Endodermal cell (in vitro differentiated cells): ENCODE measurements around the gene LSAMP. TPM values are rescaled to one million over a fixed set of nuclear protein-coding genes. Genes with fewer than 3 reads are reported as not detected.

Experiments used
- DNase-seq: peaks from one replicate; pipeline ENCODE4 v3.0.0-alpha.2; 2017
- H3K27ac ChIP-seq: 2 replicates; pipeline ENCODE4 v1.5.1; 2013; ENCODE audit warnings: mild to moderate bottlenecking, low read depth, low read length, moderate library complexity
- H3K27me3 ChIP-seq: 2 replicates; pipeline ENCODE4 v1.6.1; 2013; ENCODE audit warnings: mild to moderate bottlenecking, low read length, moderate library complexity; ENCODE audit not compliant: insufficient read depth, control insufficient read depth, poor library complexity, severe bottlenecking
- H3K36me3 ChIP-seq: 2 replicates; pipeline ENCODE4 v1.7.0; 2013; ENCODE audit warnings: mild to moderate bottlenecking, low read length, moderate library complexity; ENCODE audit not compliant: control insufficient read depth, insufficient read depth
- H3K4me1 ChIP-seq: one replicate; pipeline ENCODE4 v1.7.0; 2013; ENCODE audit warnings: low read length; ENCODE audit not compliant: control insufficient read depth, insufficient read depth
- H3K4me3 ChIP-seq: 2 replicates; pipeline ENCODE4 v1.5.1; 2013; ENCODE audit warnings: mild to moderate bottlenecking, low read length, moderate library complexity
- H3K9ac ChIP-seq: 2 replicates; pipeline ENCODE4 v1.6.1; 2013; ENCODE audit warnings: mild to moderate bottlenecking, low read length, moderate library complexity; ENCODE audit not compliant: poor library complexity, severe bottlenecking; ENCODE audit errors: extremely low read depth
- H3K9me3 ChIP-seq: 2 replicates; pipeline ENCODE4 v1.6.1; 2013; ENCODE audit warnings: mild to moderate bottlenecking, low read length, moderate library complexity; ENCODE audit not compliant: control insufficient read depth
- H3K27ac Mint-ChIP-seq: 2 replicates; pipeline ENCODE4 v1.8.0; 2020; ENCODE audit warnings: mixed read lengths
- H3K27me3 Mint-ChIP-seq: 2 replicates; pipeline ENCODE4 v1.8.0; 2021; ENCODE audit warnings: mild to moderate bottlenecking, mixed read lengths; ENCODE audit not compliant: insufficient read depth
- H3K36me3 Mint-ChIP-seq: 2 replicates; pipeline ENCODE4 v1.8.0; 2020; ENCODE audit warnings: low read depth, mixed read lengths
- H3K4me1 Mint-ChIP-seq: 2 replicates; pipeline ENCODE4 v1.8.0; 2020; ENCODE audit warnings: mixed read lengths
- H3K4me3 Mint-ChIP-seq: 2 replicates; pipeline ENCODE4 v1.8.0; 2020; ENCODE audit warnings: mild to moderate bottlenecking, moderate library complexity, mixed read lengths
- H3K9me3 Mint-ChIP-seq: 2 replicates; pipeline ENCODE4 v1.8.0; 2020; ENCODE audit warnings: mild to moderate bottlenecking, mixed read lengths
- WGBS, 2 experiments: methylation state at CpG; one replicate each; pipeline versions ENCODE4 v1.1.5 to v1.1.7; 2013; ENCODE audit warnings: missing lambda C conversion rate in 2 of 2, mixed read lengths in 1 of 2; ENCODE audit not compliant: insufficient coverage in 1 of 2, insufficient read length in 1 of 2; 5-methylcytosine and 5-hydroxymethylcytosine counted together
- total RNA-seq, 2 donors: library from RNA; stranded (reverse); fragmentation: NEBNext Ultra II Directional in 1 of 2; extraction: Animal tissue kit (Norgen Biotek cat#: 25700) in 1 of 2; gene quantifications; 2 replicates in 1 of 2; 3 replicates in 1 of 2; pipeline ENCODE4 v1.2.1, GENCODE V29; 2021
- TF ChIP-seq, protein P1 (sequence below): fragments of 200-600 bp; sonication (generic); conservative IDR thresholded peaks from 2 replicates; pipeline ENCODE4 v1.5.0; 2021; ENCODE audit warnings: antibody characterized with exemption, mild to moderate bottlenecking

Gene LSAMP
- total RNA-seq, 2 donors from 2014 or later = 4.4 to 10.2 TPM

DNA sequence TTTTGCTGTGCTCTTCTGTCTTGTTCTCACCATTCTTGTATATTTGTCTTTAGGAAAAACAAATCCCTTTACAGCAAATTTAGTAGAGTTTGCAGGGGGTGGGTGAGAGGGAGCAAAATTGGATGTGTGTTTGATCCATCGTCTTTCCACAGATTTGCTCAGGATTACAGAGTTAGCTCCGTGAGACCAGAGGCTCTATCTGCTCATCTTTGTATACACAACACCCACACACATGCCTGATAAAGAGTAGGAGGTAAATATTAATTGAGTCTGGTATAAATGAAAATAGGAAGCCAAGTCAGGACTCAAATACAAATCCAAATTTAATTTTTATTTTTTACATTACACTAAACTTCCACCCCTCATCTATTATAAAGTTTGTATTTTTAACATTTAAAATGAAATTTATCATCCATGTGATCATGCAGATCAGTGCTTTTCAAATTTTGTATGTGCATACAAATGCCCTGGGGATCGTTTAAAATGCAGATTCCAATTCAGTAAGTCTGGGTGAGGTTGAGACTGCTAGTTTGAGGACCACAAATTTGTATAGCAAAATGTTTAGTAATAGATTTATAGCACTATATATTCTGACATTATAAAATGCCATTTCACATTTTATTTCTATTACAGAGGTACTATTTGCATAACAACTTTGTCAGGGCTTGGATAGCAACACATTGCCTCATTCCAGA lies 326.7 kb downstream of the LSAMP start:
- Histone ChIP-seq H3K4me3 (no peak overlapping the region), H3K27me3 (no peaks in the 10 kb centered on the region), H3K9ac (no peak overlapping the region), H3K36me3 (no peaks in the 10 kb centered on the region), H3K9me3 (no peaks in the 10 kb centered on the region), H3K4me1 (no peaks in the 10 kb centered on the region), H3K27ac (no peak overlapping the region)
- Mint-ChIP-seq H3K36me3 (no peaks in the 10 kb centered on the region), H3K27me3 (no peaks in the 10 kb centered on the region), H3K27ac (no peak overlapping the region), H3K4me3 (no peak overlapping the region), H3K4me1 (peaks cover 7% of the 10 kb centered on the region), H3K9me3 (no peaks in the 10 kb centered on the region)
- DNase-seq = no peak
- 87% methylated on average over 2 of the region's 3 CpGs; no CpG with 5 or more reads in 1 of the 2 experiments for WGBS, 2 experiments
- TF ChIP-seq, protein P1, sequence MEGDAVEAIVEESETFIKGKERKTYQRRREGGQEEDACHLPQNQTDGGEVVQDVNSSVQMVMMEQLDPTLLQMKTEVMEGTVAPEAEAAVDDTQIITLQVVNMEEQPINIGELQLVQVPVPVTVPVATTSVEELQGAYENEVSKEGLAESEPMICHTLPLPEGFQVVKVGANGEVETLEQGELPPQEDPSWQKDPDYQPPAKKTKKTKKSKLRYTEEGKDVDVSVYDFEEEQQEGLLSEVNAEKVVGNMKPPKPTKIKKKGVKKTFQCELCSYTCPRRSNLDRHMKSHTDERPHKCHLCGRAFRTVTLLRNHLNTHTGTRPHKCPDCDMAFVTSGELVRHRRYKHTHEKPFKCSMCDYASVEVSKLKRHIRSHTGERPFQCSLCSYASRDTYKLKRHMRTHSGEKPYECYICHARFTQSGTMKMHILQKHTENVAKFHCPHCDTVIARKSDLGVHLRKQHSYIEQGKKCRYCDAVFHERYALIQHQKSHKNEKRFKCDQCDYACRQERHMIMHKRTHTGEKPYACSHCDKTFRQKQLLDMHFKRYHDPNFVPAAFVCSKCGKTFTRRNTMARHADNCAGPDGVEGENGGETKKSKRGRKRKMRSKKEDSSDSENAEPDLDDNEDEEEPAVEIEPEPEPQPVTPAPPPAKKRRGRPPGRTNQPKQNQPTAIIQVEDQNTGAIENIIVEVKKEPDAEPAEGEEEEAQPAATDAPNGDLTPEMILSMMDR = no peak

DNA sequence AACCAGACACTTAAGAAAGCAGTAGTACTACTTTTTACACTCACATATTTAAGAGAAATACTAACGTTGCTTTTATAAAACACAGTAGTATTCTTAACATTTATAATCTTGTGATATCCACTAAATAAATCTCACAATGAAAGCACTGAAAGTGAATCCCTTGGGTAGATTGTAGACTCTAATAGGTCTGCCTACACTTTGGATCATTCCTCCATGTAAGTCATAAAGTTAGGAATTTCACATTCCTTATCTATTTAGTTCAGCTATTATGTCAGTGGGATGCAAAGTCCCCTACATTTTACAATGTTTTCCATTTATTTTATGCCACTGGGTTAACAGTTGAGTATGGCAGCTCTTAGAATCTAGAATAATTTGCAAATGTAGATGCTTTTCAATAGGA lies 330.7 kb downstream of the LSAMP start:
- TF ChIP-seq, protein P1 = no peak
- no peaks in the 10 kb centered on the region for H3K9me3 Mint-ChIP-seq
- peaks cover 5% of the 10 kb centered on the region for H3K27me3 Mint-ChIP-seq
- Histone ChIP-seq H3K27ac (no peak overlapping the region), H3K36me3 (no peaks in the 10 kb centered on the region), H3K27me3 (no peaks in the 10 kb centered on the region), H3K9me3 (no peaks in the 10 kb centered on the region), H3K4me1 (no peaks in the 10 kb centered on the region), H3K9ac (no peak overlapping the region), H3K4me3 (no peak overlapping the region)
- no peak overlapping the region for H3K4me3 Mint-ChIP-seq
- H3K27ac Mint-ChIP-seq = no peak overlapping the region
- 70 to 83% methylated on average over 1 of the region's 1 CpG for WGBS, 2 experiments
- H3K4me1 Mint-ChIP-seq = peaks cover 20% of the 10 kb centered on the region
- H3K36me3 Mint-ChIP-seq = no peaks in the 10 kb centered on the region
- no peak for DNase-seq

DNA sequence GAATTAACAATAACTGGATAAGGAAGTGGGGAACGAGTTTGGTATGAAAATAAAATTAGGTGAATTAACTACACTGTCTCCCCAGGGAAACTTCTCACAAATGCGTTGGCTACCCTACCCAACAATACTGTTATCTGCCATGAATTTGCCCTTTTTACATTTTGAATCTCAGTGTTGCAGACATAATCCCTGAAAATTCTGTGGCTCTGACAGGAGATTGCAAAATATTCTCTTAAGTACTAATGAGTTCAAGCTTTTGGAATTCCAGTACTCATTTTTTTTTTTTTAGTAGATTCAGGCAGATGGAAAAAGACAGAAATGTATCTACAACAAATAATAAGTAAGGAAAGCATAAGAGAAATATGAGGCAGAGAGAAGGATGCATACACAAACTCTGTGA lies 332.6 kb downstream of the LSAMP start:
- Histone ChIP-seq H3K4me1 (no peaks in the 10 kb centered on the region), H3K4me3 (no peak overlapping the region), H3K27ac (no peak overlapping the region), H3K36me3 (no peaks in the 10 kb centered on the region), H3K9me3 (no peaks in the 10 kb centered on the region), H3K9ac (no peak overlapping the region), H3K27me3 (no peaks in the 10 kb centered on the region)
- Mint-ChIP-seq H3K9me3 (no peaks in the 10 kb centered on the region), H3K4me3 (no peak overlapping the region), H3K27me3 (peaks cover 5% of the 10 kb centered on the region), H3K4me1 (peaks cover 20% of the 10 kb centered on the region), H3K27ac (no peak overlapping the region), H3K36me3 (no peaks in the 10 kb centered on the region)
- no peak for DNase-seq
- TF ChIP-seq, protein P1 = no peak
- WGBS, 2 experiments = 75 to 77% methylated on average over 1 of the region's 2 CpGs
